ENCODE results near the gene NCOA3.
"Not testable (repeated sequence)": the region's sequence is repeated elsewhere in the genome, so short reads cannot be mapped to it uniquely, and the experiment has no call there.

The NCOA3 gene

DNA sequence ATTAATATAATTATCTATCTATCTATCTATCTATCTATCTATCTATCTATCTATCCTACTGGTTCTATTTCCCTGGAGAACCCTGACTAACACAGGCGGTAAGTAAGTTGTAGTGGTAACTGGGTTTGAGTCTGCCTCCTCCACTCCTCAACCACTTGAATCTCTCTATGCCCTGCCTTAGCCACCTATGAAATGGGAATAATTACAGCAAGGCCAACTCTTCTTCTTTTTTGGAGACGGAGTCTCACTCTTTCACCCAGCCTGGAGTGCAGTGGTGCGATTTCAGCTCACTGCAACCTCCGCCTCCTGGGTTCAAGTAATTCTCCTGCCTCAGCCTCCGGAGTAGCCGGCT lies 41.0 kb upstream of the NCOA3 start:
- not testable (repeated sequence) for H3K27ac ChIP-seq (ENCODE audit: low read length); H3K4me3 ChIP-seq (ENCODE audit: low read length); H3K4me1 ChIP-seq (ENCODE audit: insufficient read depth, low read length); H3K9me3 ChIP-seq (ENCODE audit: insufficient read depth, low read depth, low read length); H3K27me3 ChIP-seq (ENCODE audit: insufficient read depth, low read length); H3K36me3 ChIP-seq (ENCODE audit: insufficient read depth, low read depth, low read length); H3K9ac ChIP-seq (ENCODE audit: low read depth, low read length)

DNA sequence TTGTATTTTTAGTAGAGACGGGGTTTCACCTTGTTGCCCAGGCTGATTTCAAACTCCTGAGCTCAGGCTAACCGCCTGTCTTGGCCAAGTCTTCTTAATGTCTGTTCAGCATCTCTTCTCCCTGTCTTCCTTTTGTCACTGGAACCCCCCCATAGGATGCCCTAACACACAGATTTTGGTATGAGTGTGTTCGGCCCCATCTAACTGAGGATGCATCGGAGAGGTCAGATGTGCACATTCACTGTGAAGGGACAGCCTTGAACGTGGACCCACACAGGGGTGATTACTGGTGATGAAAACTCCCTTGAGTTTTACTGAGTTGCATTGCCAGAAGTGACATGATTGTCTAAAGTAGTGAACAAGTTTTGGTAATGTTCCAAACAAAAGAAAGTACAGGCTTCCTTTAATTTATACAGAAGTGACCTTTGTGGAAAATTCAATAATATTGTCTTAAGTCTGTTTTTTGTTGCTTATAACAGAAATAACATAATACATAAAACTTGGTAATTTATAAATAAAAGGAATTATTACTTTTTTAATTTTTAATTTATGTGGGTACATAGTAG lies 40.5 kb upstream of the NCOA3 start:
- Histone ChIP-seq H3K36me3 (ENCODE audit: insufficient read depth, low read depth, low read length) (no peaks in the 10 kb centered on the region), H3K4me3 (ENCODE audit: low read length) (no peak overlapping the region), H3K27ac (ENCODE audit: low read length) (no peak overlapping the region), H3K9me3 (ENCODE audit: insufficient read depth, low read depth, low read length) (no peaks in the 10 kb centered on the region), H3K4me1 (ENCODE audit: insufficient read depth, low read length) (no peaks in the 10 kb centered on the region), H3K27me3 (ENCODE audit: insufficient read depth, low read length) (no peaks in the 10 kb centered on the region), H3K9ac (ENCODE audit: low read depth, low read length) (no peak overlapping the region)

DNA sequence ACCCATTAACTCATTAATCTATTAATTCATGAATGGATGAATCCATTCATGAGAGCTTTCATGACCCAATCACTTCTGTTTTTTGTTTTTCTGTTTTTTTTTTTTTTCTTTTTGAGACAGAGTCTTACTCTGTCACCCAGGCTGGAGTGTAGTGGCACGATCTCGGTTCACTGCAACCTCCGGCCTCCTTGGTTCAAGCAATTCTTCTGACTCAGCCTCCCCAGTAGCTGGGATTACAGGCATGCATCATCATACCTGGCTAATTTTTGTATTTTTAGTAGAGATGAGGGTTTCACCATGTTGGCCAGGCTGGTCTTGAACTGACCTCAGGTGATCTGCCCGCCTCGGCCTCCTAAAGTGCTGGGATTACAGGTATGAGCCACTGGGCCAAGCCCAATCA lies 39.8 kb upstream of the NCOA3 start:
- H3K27me3 ChIP-seq (ENCODE audit: insufficient read depth, low read length); H3K36me3 ChIP-seq (ENCODE audit: insufficient read depth, low read depth, low read length); H3K9me3 ChIP-seq (ENCODE audit: insufficient read depth, low read depth, low read length); H3K4me3 ChIP-seq (ENCODE audit: low read length); H3K9ac ChIP-seq (ENCODE audit: low read depth, low read length); H3K27ac ChIP-seq (ENCODE audit: low read length); H3K4me1 ChIP-seq (ENCODE audit: insufficient read depth, low read length): not testable (repeated sequence)

DNA sequence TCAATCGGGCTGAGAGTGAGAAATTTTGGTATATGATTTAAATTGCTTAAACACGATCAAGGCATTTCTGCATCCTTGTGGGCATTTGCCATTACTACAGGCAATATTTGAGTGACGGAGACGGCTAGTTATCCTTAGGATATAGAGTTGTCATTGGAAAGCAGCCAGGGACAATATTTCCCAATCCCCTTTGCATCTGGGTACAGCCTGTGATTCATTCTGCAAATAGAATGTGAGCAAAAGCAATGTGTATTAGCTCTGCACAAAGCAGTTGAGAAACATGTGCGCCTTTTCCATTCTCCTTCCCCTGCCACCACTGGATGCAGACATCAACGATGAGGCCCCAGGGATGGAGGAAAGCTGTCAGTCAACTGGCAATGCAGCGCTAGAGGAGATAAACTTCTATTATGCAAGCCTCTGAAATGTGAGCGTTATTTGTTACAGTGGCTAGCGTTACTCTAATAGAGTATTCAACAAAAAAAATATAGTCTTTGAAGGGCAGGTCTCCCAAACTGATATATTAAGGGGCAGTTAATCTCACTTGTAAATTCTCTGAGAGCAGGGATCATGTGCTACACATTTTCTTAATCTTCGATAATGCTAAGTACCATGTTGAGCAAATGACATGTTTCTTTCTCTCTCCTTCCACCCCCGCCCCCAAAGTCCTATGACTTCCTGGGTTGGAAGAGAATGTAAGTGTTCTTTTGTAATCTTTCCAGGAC lies 37.1 kb upstream of the NCOA3 start:
- Histone ChIP-seq H3K4me3 (ENCODE audit: low read length) (no peak overlapping the region), H3K27me3 (ENCODE audit: insufficient read depth, low read length) (no peaks in the 10 kb centered on the region), H3K27ac (ENCODE audit: low read length) (no peak overlapping the region), H3K4me1 (ENCODE audit: insufficient read depth, low read length) (no peaks in the 10 kb centered on the region), H3K9ac (ENCODE audit: low read depth, low read length) (no peak overlapping the region), H3K9me3 (ENCODE audit: insufficient read depth, low read depth, low read length) (no peaks in the 10 kb centered on the region), H3K36me3 (ENCODE audit: insufficient read depth, low read depth, low read length) (no peaks in the 10 kb centered on the region)

DNA sequence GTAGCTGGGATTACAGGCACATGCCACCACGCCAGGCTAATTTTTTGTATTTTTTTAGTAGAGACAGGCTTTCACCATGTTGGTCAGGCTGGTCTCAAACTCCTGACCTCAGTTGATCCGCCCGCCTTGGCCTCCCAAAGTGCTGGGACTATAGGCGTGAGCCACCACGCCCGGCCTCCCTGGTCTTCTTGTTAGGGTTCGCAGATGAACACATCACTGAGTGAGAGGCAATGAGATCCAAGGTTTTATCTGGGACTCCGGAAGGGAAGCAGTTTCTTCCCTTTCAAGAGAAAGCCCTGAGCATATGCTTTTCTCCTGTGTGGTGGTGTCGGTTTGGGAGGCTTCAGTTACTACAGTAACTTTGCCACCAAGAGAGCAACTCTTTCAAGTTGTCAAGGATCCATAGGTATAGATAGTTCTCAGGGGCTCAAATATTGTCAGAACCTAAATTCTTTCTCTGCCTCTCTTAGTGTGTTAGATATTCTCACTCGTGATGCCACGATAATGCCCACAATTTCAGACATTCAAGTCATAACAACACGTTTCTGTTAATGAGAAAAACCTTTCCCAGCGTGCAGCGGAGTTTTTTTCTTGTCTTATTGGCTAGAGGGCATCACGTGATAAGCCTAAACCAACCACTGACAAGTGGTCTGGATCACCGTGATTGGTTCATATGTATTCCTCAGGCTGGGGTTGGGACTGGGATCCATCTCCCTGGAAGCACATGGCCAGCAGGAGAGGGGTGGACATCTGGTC lies 36.2 kb upstream of the NCOA3 start:
- H3K27me3 ChIP-seq (ENCODE audit: insufficient read depth, low read length): no peaks in the 10 kb centered on the region
- H3K36me3 ChIP-seq (ENCODE audit: insufficient read depth, low read depth, low read length): no peaks in the 10 kb centered on the region
- H3K9ac ChIP-seq (ENCODE audit: low read depth, low read length): no peak overlapping the region
- no peak overlapping the region for H3K4me3 ChIP-seq (ENCODE audit: low read length)
- no peak overlapping the region for H3K27ac ChIP-seq (ENCODE audit: low read length)
- H3K9me3 ChIP-seq (ENCODE audit: insufficient read depth, low read depth, low read length): no peaks in the 10 kb centered on the region
- H3K4me1 ChIP-seq (ENCODE audit: insufficient read depth, low read length): no peaks in the 10 kb centered on the region

DNA sequence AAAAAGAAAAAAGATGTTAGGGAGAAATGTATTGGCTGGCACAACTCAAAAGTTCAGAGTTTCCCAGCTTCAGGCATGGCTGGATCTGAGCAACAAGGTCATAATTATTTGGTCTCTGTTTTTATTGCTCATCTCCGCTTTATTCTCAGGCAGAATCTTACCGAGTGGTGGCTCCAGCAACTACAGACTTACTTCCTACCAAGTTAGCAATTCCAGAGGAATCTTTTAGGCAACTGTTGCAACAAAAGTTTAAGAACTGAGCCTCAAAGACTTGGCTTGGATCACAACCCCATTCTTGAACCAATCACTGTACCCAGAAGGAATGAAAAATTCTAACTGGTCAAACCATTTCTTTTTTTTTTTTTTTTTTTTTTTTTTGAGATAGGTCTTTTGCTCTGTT lies 35.5 kb upstream of the NCOA3 start:
- H3K36me3 ChIP-seq (ENCODE audit: insufficient read depth, low read depth, low read length): no peaks in the 10 kb centered on the region
- H3K4me3 ChIP-seq (ENCODE audit: low read length): no peak overlapping the region
- no peak overlapping the region for H3K27ac ChIP-seq (ENCODE audit: low read length)
- H3K4me1 ChIP-seq (ENCODE audit: insufficient read depth, low read length): no peaks in the 10 kb centered on the region
- no peak overlapping the region for H3K9ac ChIP-seq (ENCODE audit: low read depth, low read length)
- H3K9me3 ChIP-seq (ENCODE audit: insufficient read depth, low read depth, low read length): no peaks in the 10 kb centered on the region
- no peaks in the 10 kb centered on the region for H3K27me3 ChIP-seq (ENCODE audit: insufficient read depth, low read length)

DNA sequence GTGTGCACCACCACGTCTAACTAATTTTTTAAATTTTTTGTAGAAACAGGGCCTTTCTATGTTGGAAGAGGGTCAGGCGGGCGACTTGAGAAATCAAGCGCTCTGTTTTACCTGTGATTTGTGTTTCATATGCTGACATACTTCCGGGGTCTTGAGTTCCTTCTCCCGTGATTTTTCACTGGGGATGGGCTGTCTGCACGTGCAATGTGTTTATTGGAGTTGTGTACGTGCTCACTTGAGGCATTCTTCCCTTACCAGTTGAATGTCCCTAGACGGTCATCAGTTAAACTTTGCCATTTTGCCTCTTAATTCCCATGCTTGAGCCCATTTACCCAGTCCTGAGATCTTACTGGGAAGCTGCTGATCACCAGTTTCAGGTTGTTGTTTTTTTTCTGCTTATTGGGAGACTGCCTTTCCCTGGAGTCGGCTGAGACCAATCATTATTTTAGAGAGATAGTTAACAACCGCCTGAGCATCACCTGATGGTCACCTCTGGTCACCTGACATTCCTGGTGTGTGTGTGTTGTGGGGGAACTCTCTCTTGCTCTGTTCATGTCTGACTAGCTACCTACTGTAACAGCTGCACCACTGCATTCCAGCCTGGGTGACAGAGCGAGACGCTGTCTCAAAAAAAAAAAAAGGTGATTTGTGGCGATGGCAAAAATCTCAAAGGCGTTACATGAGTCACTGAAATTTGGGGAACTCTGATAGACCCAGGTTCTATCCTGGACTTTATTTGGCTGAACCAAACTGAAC lies 34.8 kb upstream of the NCOA3 start:
- Histone ChIP-seq H3K9me3 (ENCODE audit: insufficient read depth, low read depth, low read length) (no peaks in the 10 kb centered on the region), H3K27ac (ENCODE audit: low read length) (no peak overlapping the region), H3K27me3 (ENCODE audit: insufficient read depth, low read length) (no peaks in the 10 kb centered on the region), H3K4me1 (ENCODE audit: insufficient read depth, low read length) (no peaks in the 10 kb centered on the region), H3K4me3 (ENCODE audit: low read length) (no peak overlapping the region), H3K36me3 (ENCODE audit: insufficient read depth, low read depth, low read length) (no peaks in the 10 kb centered on the region), H3K9ac (ENCODE audit: low read depth, low read length) (no peak overlapping the region)

DNA sequence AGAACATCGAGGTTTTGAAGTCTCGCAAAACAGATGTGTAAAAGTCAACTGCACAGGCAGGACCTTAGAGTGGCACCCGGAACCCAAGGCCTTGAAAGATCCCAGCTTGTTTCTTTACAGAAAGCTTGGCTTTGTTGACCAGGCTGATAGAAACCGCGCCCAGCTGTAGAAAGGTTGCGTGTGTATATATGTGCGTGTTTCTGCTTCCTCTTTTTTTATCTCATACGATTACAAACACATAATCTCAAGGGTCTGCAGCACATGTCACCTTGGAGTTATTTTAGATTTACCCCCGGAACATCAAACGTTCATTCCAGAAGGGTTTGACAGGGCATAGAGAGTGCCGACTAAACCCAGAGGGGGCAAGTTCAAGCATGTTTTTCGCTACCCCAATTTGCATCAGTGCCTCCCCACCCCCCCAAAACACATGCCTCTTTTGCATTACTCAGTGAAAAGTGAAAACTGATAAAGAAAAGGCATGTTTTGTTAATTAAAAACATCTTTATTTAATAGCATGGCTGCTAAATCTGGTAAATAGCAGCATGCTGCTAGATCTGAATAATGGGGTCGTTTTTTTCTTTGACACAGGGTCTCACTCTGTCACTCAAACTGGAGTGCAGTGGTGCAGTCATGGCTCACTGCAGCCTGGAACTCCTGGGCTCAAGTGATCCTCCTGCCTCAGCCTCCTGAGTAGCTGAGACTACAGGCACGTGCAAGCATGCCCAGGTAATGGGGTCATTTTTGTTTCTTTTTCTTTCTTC lies 33.2 kb upstream of the NCOA3 start:
- Histone ChIP-seq H3K36me3 (ENCODE audit: insufficient read depth, low read depth, low read length) (no peaks in the 10 kb centered on the region), H3K27me3 (ENCODE audit: insufficient read depth, low read length) (no peaks in the 10 kb centered on the region), H3K9ac (ENCODE audit: low read depth, low read length) (no peak overlapping the region), H3K4me3 (ENCODE audit: low read length) (no peak overlapping the region), H3K4me1 (ENCODE audit: insufficient read depth, low read length) (no peaks in the 10 kb centered on the region), H3K27ac (ENCODE audit: low read length) (no peak overlapping the region), H3K9me3 (ENCODE audit: insufficient read depth, low read depth, low read length) (no peaks in the 10 kb centered on the region)

DNA sequence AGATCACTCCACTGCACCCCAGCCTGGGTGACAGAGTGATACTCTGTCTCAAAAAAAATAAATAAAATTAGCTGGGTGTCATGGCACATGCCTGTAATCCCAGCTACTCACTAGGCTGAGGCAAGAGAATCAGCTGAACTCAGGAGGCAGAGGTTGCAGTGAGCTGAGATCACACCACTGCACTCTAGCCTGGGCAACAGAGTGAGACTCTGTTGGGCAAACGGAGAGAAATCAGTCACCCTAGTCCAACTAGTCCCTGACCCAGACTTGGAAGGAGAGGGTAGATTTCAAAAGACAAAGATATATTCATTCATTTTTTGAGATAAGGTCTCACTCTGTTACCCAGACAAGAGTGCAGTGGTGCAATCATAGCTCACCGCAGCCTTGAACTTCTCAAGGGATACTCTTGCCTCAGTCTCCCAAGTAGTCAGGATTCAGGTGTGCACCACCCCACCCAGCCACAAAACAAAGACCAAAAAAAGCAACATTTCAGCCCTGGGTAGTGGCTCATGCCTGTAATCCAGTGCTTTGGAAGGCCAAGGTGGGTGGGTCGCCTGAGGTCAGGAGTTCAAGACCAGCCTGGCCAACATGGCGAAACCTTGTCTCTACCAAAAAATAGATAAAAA lies 26.2 kb upstream of the NCOA3 start:
- H3K9me3 ChIP-seq (ENCODE audit: insufficient read depth, low read depth, low read length): no peaks in the 10 kb centered on the region
- no peak overlapping the region for H3K27ac ChIP-seq (ENCODE audit: low read length)
- no peaks in the 10 kb centered on the region for H3K36me3 ChIP-seq (ENCODE audit: insufficient read depth, low read depth, low read length)
- no peaks in the 10 kb centered on the region for H3K27me3 ChIP-seq (ENCODE audit: insufficient read depth, low read length)
- no peak overlapping the region for H3K9ac ChIP-seq (ENCODE audit: low read depth, low read length)
- no peak overlapping the region for H3K4me3 ChIP-seq (ENCODE audit: low read length)
- H3K4me1 ChIP-seq (ENCODE audit: insufficient read depth, low read length): no peaks in the 10 kb centered on the region

DNA sequence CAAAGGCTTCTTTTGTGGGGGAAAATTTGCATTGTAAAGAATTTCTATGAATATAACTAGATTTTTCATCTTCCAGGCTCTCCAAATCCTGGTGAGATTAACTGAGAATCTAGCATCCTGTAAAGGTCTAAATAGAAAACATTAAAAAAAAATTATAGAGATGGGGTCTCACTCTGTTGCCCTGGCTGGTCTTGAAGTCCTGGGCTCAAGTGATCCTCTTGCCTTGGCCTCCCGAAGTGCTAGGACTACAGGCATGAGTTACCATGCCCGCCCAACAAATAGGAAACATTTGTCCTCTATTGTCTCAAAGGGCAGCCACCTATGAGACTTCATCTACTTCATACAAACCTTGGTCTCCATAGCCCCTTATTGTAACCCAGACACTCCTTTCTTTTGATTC lies 25.2 kb upstream of the NCOA3 start:
- Histone ChIP-seq H3K27me3 (ENCODE audit: insufficient read depth, low read length) (no peaks in the 10 kb centered on the region), H3K4me1 (ENCODE audit: insufficient read depth, low read length) (no peaks in the 10 kb centered on the region), H3K27ac (ENCODE audit: low read length) (no peak overlapping the region), H3K9ac (ENCODE audit: low read depth, low read length) (no peak overlapping the region), H3K36me3 (ENCODE audit: insufficient read depth, low read depth, low read length) (no peaks in the 10 kb centered on the region), H3K4me3 (ENCODE audit: low read length) (no peak overlapping the region), H3K9me3 (ENCODE audit: insufficient read depth, low read depth, low read length) (no peaks in the 10 kb centered on the region)

DNA sequence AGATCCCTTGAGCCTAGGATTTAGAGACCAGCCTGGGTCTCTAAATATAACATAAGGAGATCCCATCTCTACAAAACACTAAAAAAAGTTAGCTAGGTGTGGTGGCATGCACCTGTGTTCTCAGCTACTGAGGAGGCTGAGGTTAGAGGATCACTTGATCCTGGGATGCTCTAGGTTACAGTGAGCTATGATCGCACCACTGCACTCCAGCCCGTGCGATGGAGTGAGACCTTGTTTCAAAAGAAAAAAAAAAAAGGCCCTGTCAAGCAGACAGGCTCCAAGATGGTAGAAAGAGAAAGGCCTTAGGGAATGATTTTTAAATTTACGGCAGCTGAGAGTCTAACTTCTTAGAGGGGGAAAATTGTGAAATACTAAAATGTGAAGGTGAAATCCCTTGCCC lies 22.6 kb upstream of the NCOA3 start:
- Histone ChIP-seq H3K9ac (ENCODE audit: low read depth, low read length) (no peak overlapping the region), H3K4me1 (ENCODE audit: insufficient read depth, low read length) (no peaks in the 10 kb centered on the region), H3K36me3 (ENCODE audit: insufficient read depth, low read depth, low read length) (no peaks in the 10 kb centered on the region), H3K9me3 (ENCODE audit: insufficient read depth, low read depth, low read length) (no peaks in the 10 kb centered on the region), H3K27me3 (ENCODE audit: insufficient read depth, low read length) (no peaks in the 10 kb centered on the region), H3K27ac (ENCODE audit: low read length) (no peak overlapping the region), H3K4me3 (ENCODE audit: low read length) (no peak overlapping the region)
